ENCODE data around the gene BNC2. TPM values are rescaled to one million over a fixed set of nuclear protein-coding genes. Genes with fewer than 3 reads are reported as not detected.

The BNC2 gene
- total and polyA plus RNA-seq, 2 of the 4 experiments (the other 2 are of a cell fraction), result 15.5 to 45.2 TPM

- no CpG with 5 or more reads among the region's 3 CpGs for WGBS, 2 experiments (ENCODE audit: extremely low coverage in 2 of 2, insufficient read length in 1 of 2)
- H2AK5ac ChIP-seq (ENCODE audit: low read depth, low read length), result no peak overlapping the region
- peak overlapping the region; percentile 17; the same call in 1 of the 2 replicates for H2BK20ac ChIP-seq (ENCODE audit: low read depth, low read length)
- no peak overlapping the region for H3K14ac ChIP-seq (replicated peaks; ENCODE audit: low read depth, low read length)
- H3K4ac ChIP-seq (ENCODE audit: low read depth, low read length), result no peak overlapping the region
- no peak overlapping the region for H2BK5ac ChIP-seq (ENCODE audit: low read depth, low read length, poor library complexity, severe bottlenecking)
- no peaks in the 10 kb centered on the region for H3K9me3 ChIP-seq (ENCODE audit: control insufficient read depth, insufficient read depth, low read length)
- H3K23ac ChIP-seq (ENCODE audit: low read depth, low read length), result no peak overlapping the region
- BruUV-seq (replicated peaks), result no TSS peak
- ATAC-seq (ENCODE audit: low read depth), result no peak
- no peak overlapping the region for H3K18ac ChIP-seq (ENCODE audit: low read depth, low read length)
- intact Hi-C loops (cut with micrococcal nuclease) (no loop called here), dilution Hi-C loops (cut with HindIII; ENCODE audit: low sequenced_read_pairs, unreplicated experiment) (no loop called here), in situ Hi-C loops (cut with MboI; ENCODE audit: low sequenced_read_pairs) (no loop called here)
- H3K36me3 ChIP-seq (ENCODE audit: control insufficient read depth, insufficient read depth, low read length), result no peaks in the 10 kb centered on the region
- CTCF ChIA-PET, result no interaction called here
- H4K5ac ChIP-seq (ENCODE audit: low read depth, low read length), result no peak overlapping the region
- POLR2A ChIA-PET (ENCODE audit: unreplicated experiment), result no interaction called here
- DNase-seq, result no peak
- no peak overlapping the region for H3K27ac ChIP-seq (ENCODE audit: insufficient read depth, low read length)
- no peak overlapping the region for H3K9ac ChIP-seq (ENCODE audit: low read depth, low read length)
- no peak overlapping the region for H2AFZ ChIP-seq (replicated peaks; ENCODE audit: low read length, poor library complexity)
- no peak overlapping the region for H2BK15ac ChIP-seq (ENCODE audit: low read depth, low read length)
- H4K20me1 ChIP-seq (ENCODE audit: insufficient read depth, low read length), result no peaks in the 10 kb centered on the region
- H3K4me2 ChIP-seq (ENCODE audit: low read depth, low read length), result no peak overlapping the region
- no peak overlapping the region for H4K8ac ChIP-seq (ENCODE audit: low read depth in 2 of 2, low read length in 2 of 2)
- H3K4me3 ChIP-seq (ENCODE audit: insufficient read depth, low read depth, low read length), result no peak overlapping the region
- H2AK9ac ChIP-seq (replicated peaks; ENCODE audit: low read depth, low read length, poor library complexity), result no peak overlapping the region
- peaks cover 1% of the 10 kb centered on the region; the same call in 1 of the 2 replicates for H3K4me1 ChIP-seq (ENCODE audit: control insufficient read depth, insufficient read depth, low read length)
- H2BK120ac ChIP-seq (ENCODE audit: low read depth, low read length), result no peak overlapping the region
- no peak overlapping the region for H4K91ac ChIP-seq (ENCODE audit: insufficient read depth, low read depth, low read length)
- H3K79me1 ChIP-seq (ENCODE audit: low read depth in 1 of 2, low read length in 2 of 2), result peaks cover 24 to 26% of the 10 kb centered on the region in 2 experiments
- H3K9me1 ChIP-seq (ENCODE audit: insufficient read depth, low read length), result peaks cover 3% of the 10 kb centered on the region; the same call in 1 of the 2 replicates
- no peaks in the 10 kb centered on the region for H3K27me3 ChIP-seq (ENCODE audit: control insufficient read depth, insufficient read depth, low read length)
- H3K56ac ChIP-seq (ENCODE audit: extremely low read depth, insufficient read depth, low read length), result no peak overlapping the region
- no peak for TF ChIP-seq SMC3 (IDR thresholded peaks at IDR 0.05; ENCODE audit: low read depth, low read length)
- TF ChIP-seq CEBPB (IDR thresholded peaks at IDR 0.05; ENCODE audit: low read depth, low read length), result no peak
- TF ChIP-seq BHLHE40 (IDR thresholded peaks at IDR 0.05; ENCODE audit: low read depth, low read length), result no peak
- TF ChIP-seq CTCF (conservative IDR thresholded peaks at IDR 0.05; ENCODE audit: low read depth, low read length), result no peak
- no peak for TF ChIP-seq ELK1 (IDR thresholded peaks at IDR 0.05; ENCODE audit: borderline replicate concordance, low read depth, low read length)
- TF ChIP-seq RAD21 (IDR thresholded peaks at IDR 0.05; ENCODE audit: low read length), result no peak
- TF ChIP-seq POLR2A (IDR thresholded peaks at IDR 0.05; ENCODE audit: low read depth, low read length), result no peak
- no peak for TF ChIP-seq CHD1 (IDR thresholded peaks at IDR 0.05; ENCODE audit: low read depth, low read length)
- no peak for TF ChIP-seq RFX5 (IDR thresholded peaks at IDR 0.05; ENCODE audit: low read depth, low read length)
- TF ChIP-seq FOS (IDR thresholded peaks at IDR 0.05; ENCODE audit: low read depth, low read length), result no peak
- TF ChIP-seq RCOR1 (IDR thresholded peaks at IDR 0.05; ENCODE audit: insufficient replicate concordance, low read length), result no peak
- no peak for TF ChIP-seq MAZ (IDR thresholded peaks at IDR 0.05; ENCODE audit: borderline replicate concordance, low read depth, low read length)
- TF ChIP-seq USF2 (IDR thresholded peaks at IDR 0.05; ENCODE audit: low read depth, low read length), result no peak
- TF ChIP-seq MAFK (IDR thresholded peaks at IDR 0.05; ENCODE audit: low read depth, low read length), result no peak
- no peak for TF ChIP-seq NFE2L2 (IDR thresholded peaks at IDR 0.05; ENCODE audit: low read depth, low read length)
- TF ChIP-seq MXI1 (IDR thresholded peaks at IDR 0.05; ENCODE audit: borderline replicate concordance, low read depth, low read length), result no peak
Measured at GRCh38 chr9:16450578-16450977, 419.9 kb downstream of the BNC2 start.
